Spleen (tissue), 11 donors: ENCODE data around the gene C10orf67. TPM values are rescaled to one million over a fixed set of nuclear protein-coding genes. Genes with fewer than 3 reads are reported as not detected.

ENCODE experiments used
- DNase-seq: peaks from one replicate; pipeline ENCODE4 v3.0.0-alpha.2; 2020
- H3K27ac ChIP-seq, 8 donors: fragments of 200-600 bp; sonication (generic) in 7 of 8; 1 replicate in 4 of 8; 2 replicates in 4 of 8; pipeline versions ENCODE4 v1.5.0 to v1.8.0; 2016 to 2021; ENCODE audit warnings: inconsistent platforms in 4 of 8, mild to moderate bottlenecking in 4 of 8, moderate library complexity in 1 of 8
- H3K27me3 ChIP-seq, 7 donors: fragments of 200-600 bp; sonication (generic) in 6 of 7; replicated peaks in 1 of 7; 1 replicate in 4 of 7; 2 replicates in 3 of 7; pipeline versions ENCODE4 v1.5.0 to v1.8.0; 2016 to 2021; ENCODE audit warnings: inconsistent platforms in 3 of 7, mild to moderate bottlenecking in 1 of 7
- H3K36me3 ChIP-seq, 6 donors: fragments of 200-600 bp; sonication (generic) in 5 of 6; 1 replicate in 4 of 6; 2 replicates in 2 of 6; pipeline versions ENCODE4 v1.5.0 to v1.8.0; 2016 to 2021; ENCODE audit warnings: inconsistent platforms in 2 of 6
- H3K4me1 ChIP-seq, 6 donors: fragments of 200-600 bp; sonication (generic) in 5 of 6; 1 replicate in 3 of 6; 2 replicates in 3 of 6; pipeline versions ENCODE4 v1.5.0 to v1.8.0; 2016 to 2021; ENCODE audit warnings: inconsistent platforms in 3 of 6
- H3K4me3 ChIP-seq, 8 donors: fragments of 200-600 bp; sonication (generic) in 7 of 8; 1 replicate in 4 of 8; 2 replicates in 4 of 8; pipeline versions ENCODE4 v1.5.0 to v1.8.0; 2016 to 2021; ENCODE audit warnings: inconsistent platforms in 4 of 8, mild to moderate bottlenecking in 4 of 8, moderate library complexity in 2 of 8
- H3K9me3 ChIP-seq, 8 donors: fragments of 200-600 bp; sonication (generic) in 7 of 8; 1 replicate in 4 of 8; 2 replicates in 4 of 8; pipeline versions ENCODE4 v1.5.0 to v1.8.0; 2016 to 2021; ENCODE audit warnings: inconsistent platforms in 4 of 8
- POLR2A ChIP-seq, 3 donors: fragments of 450-650 bp; IDR thresholded peaks; one replicate each; pipeline ENCODE4 v1.5.1; 2017; ENCODE audit warnings: antibody characterized with exemption in 3 of 3, mild to moderate bottlenecking in 1 of 3
- POLR2AphosphoS5 ChIP-seq, 3 donors: sonication (generic); formaldehyde crosslinking; IDR thresholded peaks; one replicate each; pipeline ENCODE4 v1.5.1; 2017; ENCODE audit warnings: antibody characterized with exemption in 3 of 3
- WGBS, 5 donors: extraction: QIAGEN DNeasy Blood & Tissue Kit in 3 of 5; methylation state at CpG; one replicate each; pipeline versions ENCODE4 v1.1.5 to v1.1.7; 2013 to 2018; 5-methylcytosine and 5-hydroxymethylcytosine counted together
- intact Hi-C: fragments of 100-400 bp; cut with DNase I; formaldehyde crosslinking; loops from one replicate; pipeline ENCODE4 v1.15.0; 2023; ENCODE audit warnings: low total_unique reads
- polyA plus RNA-seq, 3 donors: library from polyadenylated mRNA; stranded (reverse); fragments of 200-250 nt; gene quantifications; one replicate each; pipeline ENCODE4 v1.2.1, GENCODE V29; 2013
- total RNA-seq, 7 donors: library from RNA; depleted of rRNA in 3 of 7; stranded (reverse); fragments of >200 nt in 3 of 7; fragmentation: NEBNext Ultra II Directional in 4 of 7; extraction: Animal tissue kit (Norgen Biotek cat#: 25700) in 4 of 7; gene quantifications; one replicate each; pipeline versions ENCODE4 v1.1.0 to v1.2.1, GENCODE V29; 2016 to 2021
- TF ChIP-seq, protein P1 (sequence below), 11 experiments: fragments of 200-600 bp in 7 of 11; fragments of 450-650 bp in 4 of 11; sonication (generic) in 4 of 11; IDR thresholded peaks in 8 of 11; conservative IDR thresholded peaks in 3 of 11; 1 replicate in 7 of 11; 2 replicates in 4 of 11; pipeline versions ENCODE4 v1.4.0 to v1.8.0; 2016 to 2021; ENCODE audit warnings: antibody characterized with exemption in 11 of 11, inconsistent platforms in 4 of 11, mild to moderate bottlenecking in 1 of 11
- donor health status: healthy with polysubstance abuse.
- donor health status: DM: no; HTN: no; CAD: no; lungs with moderate emphysema.
- donor health status: DM: no; HTN: no; CAD: no.
- donor health status: Bipolar disorder and iron deficiency.
- donor health status: healthy.
- donor health status: DM: no; HTN: no; CAD: no.
- donor health status: DM: yes; HTN: yes; CAD: no.

Gene C10orf67
- total and polyA plus RNA-seq, 10 donors = 0.02 to 0.32 (median 0.21) TPM; not detected in 4

DNA sequence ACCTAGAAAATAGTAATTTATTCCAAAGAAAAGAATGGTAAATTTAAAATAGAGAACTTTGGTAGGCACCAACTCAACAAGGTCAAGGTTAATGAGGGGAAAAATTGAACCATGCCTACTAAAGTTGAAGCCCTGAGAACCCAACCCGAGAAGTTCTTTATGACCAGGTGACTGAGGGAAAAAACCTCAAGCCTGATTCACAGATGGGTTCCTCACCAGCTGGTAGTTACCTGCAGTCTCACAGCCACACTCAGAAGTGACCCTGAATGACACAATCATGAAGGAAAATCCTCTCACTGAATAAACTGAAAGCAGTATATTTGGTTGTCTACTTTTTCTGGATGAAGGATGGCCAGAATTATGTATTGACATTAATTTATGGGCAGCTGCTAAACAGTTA is 7.0 kb downstream of the C10orf67 start:
- Histone ChIP-seq H3K36me3 (no peaks in the 10 kb centered on the region), H3K27me3 (no peaks in the 10 kb centered on the region), H3K27ac (no peak overlapping the region), H3K9me3 (no peaks in the 10 kb centered on the region), H3K4me1 (no peaks in the 10 kb centered on the region), H3K4me3 (no peak overlapping the region)
- WGBS, 5 donors = 52 to 80% (median 61%) methylated on average over 1 of the region's 1 CpG
- DNase-seq = no peak
- intact Hi-C loops = no loop called here
- no peak for TF ChIP-seq POLR2AphosphoS5 (IDR thresholded peaks at IDR 0.05)
- TF ChIP-seq POLR2A (IDR thresholded peaks at IDR 0.05) = no peak
- TF ChIP-seq, protein P1, sequence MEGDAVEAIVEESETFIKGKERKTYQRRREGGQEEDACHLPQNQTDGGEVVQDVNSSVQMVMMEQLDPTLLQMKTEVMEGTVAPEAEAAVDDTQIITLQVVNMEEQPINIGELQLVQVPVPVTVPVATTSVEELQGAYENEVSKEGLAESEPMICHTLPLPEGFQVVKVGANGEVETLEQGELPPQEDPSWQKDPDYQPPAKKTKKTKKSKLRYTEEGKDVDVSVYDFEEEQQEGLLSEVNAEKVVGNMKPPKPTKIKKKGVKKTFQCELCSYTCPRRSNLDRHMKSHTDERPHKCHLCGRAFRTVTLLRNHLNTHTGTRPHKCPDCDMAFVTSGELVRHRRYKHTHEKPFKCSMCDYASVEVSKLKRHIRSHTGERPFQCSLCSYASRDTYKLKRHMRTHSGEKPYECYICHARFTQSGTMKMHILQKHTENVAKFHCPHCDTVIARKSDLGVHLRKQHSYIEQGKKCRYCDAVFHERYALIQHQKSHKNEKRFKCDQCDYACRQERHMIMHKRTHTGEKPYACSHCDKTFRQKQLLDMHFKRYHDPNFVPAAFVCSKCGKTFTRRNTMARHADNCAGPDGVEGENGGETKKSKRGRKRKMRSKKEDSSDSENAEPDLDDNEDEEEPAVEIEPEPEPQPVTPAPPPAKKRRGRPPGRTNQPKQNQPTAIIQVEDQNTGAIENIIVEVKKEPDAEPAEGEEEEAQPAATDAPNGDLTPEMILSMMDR (IDR thresholded peaks at IDR 0.05 in 8 of 11, conservative IDR thresholded peaks at IDR 0.05 in 3 of 11) = no peak

DNA sequence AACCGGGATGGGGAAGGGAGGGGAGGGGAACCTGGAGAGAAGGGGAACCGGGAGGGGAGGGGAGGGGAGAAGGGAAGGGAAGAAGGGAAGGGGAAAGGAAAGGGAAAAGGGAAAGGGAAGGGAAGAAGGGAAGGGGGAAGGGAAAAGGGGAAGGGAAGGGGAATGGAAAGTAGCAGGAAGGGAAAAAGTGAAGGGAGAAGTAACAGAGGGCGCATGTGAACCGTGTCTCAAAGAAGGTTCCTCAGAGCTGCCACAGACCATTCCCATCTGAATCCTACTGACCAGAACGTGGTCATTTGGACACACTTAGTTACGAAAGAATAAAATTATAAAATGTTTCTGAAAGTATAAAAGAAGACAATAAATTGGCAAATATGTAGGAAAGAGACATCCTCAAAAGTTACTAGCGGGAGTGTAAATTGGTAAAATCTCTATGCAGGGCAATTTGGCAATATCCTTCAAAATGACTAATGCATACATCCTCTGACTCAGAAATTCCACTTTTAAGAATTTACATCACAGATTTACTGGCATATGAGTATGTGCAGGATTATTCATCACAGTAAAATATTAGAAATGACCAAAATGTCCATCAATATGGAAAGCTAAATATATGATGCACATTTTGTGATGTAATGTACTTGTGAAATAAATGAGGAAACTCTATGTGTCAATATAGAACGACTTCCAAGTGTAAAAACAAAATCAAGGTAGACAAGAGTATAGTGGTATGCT is 12.9 kb downstream of the C10orf67 start:
- no peak for DNase-seq
- 71 to 79% (median 77%) methylated on average over 8 of the region's 8 CpGs for WGBS, 5 donors

DNA sequence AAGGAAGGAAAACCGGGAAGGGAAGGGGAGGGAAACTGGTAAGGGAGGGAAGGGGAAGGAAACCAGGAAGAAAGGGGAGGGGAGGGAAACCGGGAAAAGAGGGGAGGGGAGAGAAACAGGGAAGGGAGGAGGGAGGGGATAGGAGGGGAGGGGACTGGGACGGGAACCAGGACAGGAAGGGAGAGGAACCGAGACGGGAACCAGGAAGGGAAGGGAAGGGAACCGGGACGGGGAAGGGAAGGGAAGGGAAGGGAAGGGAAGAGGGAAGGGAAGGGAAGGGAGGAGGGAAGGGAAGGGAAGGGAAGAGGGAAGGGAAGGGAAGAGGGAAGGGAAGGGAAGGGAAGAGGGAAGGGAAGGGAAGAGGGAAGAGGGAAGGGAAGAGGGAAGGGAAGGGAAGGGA is 13.6 kb downstream of the C10orf67 start:
- intact Hi-C loops = no loop called here
- H3K4me3 ChIP-seq = no peak overlapping the region
- TF ChIP-seq, protein P1 (IDR thresholded peaks at IDR 0.05 in 8 of 11, conservative IDR thresholded peaks at IDR 0.05 in 3 of 11) = no peak
- TF ChIP-seq POLR2AphosphoS5 (IDR thresholded peaks at IDR 0.05) = no peak
- TF ChIP-seq POLR2A (IDR thresholded peaks at IDR 0.05) = no peak
- peaks cover 0 to 10% (median 0%) of the 10 kb centered on the region in 7 donors for H3K27me3 ChIP-seq
- H3K27ac ChIP-seq = no peak overlapping the region
- H3K9me3 ChIP-seq = no peaks in the 10 kb centered on the region
- no peaks in the 10 kb centered on the region for H3K36me3 ChIP-seq
- 62 to 87% (median 77%) methylated on average over 6 to 7 of the region's 7 CpGs for WGBS, 5 donors
- no peaks in the 10 kb centered on the region for H3K4me1 ChIP-seq
- no peak for DNase-seq

More for the DNA sequence above, 12.9 kb downstream of the C10orf67 start:
- H3K36me3 ChIP-seq = no peaks in the 10 kb centered on the region
- intact Hi-C loops = no loop called here
- no peaks in the 10 kb centered on the region for H3K9me3 ChIP-seq
- H3K27ac ChIP-seq = no peak overlapping the region
- H3K4me1 ChIP-seq = no peaks in the 10 kb centered on the region
- H3K27me3 ChIP-seq = peaks cover 0 to 8% (median 0%) of the 10 kb centered on the region in 7 donors
- H3K4me3 ChIP-seq = no peak overlapping the region
- TF ChIP-seq POLR2A (IDR thresholded peaks at IDR 0.05) (no peak), POLR2AphosphoS5 (IDR thresholded peaks at IDR 0.05) (no peak)
- TF ChIP-seq, protein P1 (IDR thresholded peaks at IDR 0.05 in 8 of 11, conservative IDR thresholded peaks at IDR 0.05 in 3 of 11) = no peak

DNA sequence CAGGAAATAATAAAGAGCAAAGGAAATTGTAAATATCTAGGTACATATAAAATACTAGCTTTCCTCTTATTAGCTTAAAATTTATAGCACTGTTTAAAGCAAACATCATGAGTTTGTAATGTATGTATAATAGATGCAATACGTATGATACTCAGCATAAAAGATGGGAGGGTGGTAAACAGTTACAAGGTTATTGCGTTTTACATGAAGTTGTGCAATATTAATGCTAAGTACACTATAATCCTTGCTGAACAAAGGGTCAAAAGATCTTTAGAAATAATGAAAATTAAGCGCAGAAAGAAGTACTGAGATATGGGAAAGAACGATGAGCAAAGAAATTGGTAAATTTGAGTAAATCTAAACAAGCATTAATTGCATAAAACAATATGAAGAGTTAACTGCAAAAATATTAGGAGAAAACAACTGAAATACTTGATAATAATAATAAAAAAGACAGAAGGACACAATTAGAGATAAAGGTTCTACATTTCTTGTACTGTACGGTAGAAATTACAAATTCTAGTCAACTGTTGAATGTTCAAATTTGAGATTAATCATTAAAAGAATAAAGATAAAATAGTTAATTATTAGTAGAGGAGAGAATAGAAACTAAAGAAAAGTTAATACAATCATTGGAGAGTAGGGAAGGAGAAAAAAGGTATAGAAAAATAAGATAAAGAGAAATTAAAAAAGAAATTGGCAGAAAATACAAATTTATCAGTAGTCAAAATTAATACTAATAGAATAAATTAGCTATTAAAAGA is 17.9 kb downstream of the C10orf67 start:
- WGBS, 5 donors = 90 to 95% (median 92%) methylated on average over 5 of the region's 5 CpGs
- H3K4me1 ChIP-seq = no peaks in the 10 kb centered on the region
- peaks cover 0 to 11% (median 0%) of the 10 kb centered on the region in 7 donors for H3K27me3 ChIP-seq
- no peaks in the 10 kb centered on the region for H3K9me3 ChIP-seq
- no peak overlapping the region for H3K27ac ChIP-seq
- no peak for DNase-seq
- intact Hi-C loops = no loop called here
- no peak overlapping the region for H3K4me3 ChIP-seq
- TF ChIP-seq, protein P1 (IDR thresholded peaks at IDR 0.05 in 8 of 11, conservative IDR thresholded peaks at IDR 0.05 in 3 of 11) = no peak
- no peak for TF ChIP-seq POLR2AphosphoS5 (IDR thresholded peaks at IDR 0.05)
- no peak for TF ChIP-seq POLR2A (IDR thresholded peaks at IDR 0.05)
- no peaks in the 10 kb centered on the region for H3K36me3 ChIP-seq
